A673 (cell line): ENCODE measurements around the gene HSDL2.

ENCODE experiments used
- EZH2 ChIP-seq: fragments of 200-600 bp; sonication (generic); IDR thresholded peaks from 2 replicates; pipeline ENCODE4 v1.6.1; 2017; ENCODE audit warnings: borderline replicate concordance, low read depth, mild to moderate bottlenecking, mixed read lengths, antibody characterized with exemption, low read length; ENCODE audit not compliant: poor library complexity, severe bottlenecking
- TF ChIP-seq, protein P1 (sequence below): fragments of 300-800, 200-600 bp; sonication (generic); conservative IDR thresholded peaks from 2 replicates; pipeline ENCODE4 v1.5.1; 2017; ENCODE audit warnings: low read depth, mild to moderate bottlenecking, antibody characterized with exemption, low read length, moderate library complexity, mixed read lengths

DNA sequence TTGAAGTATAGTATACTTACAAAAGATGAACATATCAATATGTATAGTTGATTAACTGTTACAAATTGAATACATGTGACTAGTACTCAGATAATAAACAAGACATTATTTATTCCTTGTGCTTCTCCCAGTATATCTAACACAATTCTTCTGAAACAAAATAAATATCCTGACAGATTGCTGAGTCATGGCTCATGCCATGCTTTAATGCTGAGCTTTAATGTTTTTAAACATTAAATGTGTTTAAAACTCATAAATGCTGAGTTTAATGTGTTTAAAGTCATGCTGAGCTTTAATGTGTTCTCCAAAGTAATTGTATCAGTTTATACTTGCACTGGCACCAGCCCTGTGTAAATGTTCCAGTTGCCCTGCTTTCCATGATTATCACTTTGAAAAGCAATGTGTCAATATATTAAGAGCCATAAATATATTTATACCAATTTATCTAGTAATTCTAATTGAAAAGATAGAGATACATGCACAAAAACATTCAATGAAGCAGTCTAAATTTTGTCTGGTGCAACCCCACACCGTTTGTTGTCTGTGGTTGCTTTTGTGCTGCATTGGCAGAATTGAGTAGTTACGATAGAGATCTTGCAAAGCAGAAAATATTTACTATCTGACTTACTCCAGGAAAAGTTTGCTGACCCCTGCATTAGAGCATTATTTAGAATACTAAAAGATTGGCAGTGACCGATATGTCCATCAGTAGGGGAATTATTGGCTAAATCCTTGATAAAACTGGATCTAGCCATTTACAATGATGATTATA is 122.5 kb downstream of the HSDL2 start:
- TF ChIP-seq, protein P1, sequence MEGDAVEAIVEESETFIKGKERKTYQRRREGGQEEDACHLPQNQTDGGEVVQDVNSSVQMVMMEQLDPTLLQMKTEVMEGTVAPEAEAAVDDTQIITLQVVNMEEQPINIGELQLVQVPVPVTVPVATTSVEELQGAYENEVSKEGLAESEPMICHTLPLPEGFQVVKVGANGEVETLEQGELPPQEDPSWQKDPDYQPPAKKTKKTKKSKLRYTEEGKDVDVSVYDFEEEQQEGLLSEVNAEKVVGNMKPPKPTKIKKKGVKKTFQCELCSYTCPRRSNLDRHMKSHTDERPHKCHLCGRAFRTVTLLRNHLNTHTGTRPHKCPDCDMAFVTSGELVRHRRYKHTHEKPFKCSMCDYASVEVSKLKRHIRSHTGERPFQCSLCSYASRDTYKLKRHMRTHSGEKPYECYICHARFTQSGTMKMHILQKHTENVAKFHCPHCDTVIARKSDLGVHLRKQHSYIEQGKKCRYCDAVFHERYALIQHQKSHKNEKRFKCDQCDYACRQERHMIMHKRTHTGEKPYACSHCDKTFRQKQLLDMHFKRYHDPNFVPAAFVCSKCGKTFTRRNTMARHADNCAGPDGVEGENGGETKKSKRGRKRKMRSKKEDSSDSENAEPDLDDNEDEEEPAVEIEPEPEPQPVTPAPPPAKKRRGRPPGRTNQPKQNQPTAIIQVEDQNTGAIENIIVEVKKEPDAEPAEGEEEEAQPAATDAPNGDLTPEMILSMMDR = no peak
- TF ChIP-seq EZH2 = no peak
